Dermis microvascular lymphatic vessel endothelial cell (primary cell): ENCODE results near the gene CEP72. TPM values are rescaled to one million over a fixed set of nuclear protein-coding genes. Genes with fewer than 3 reads are reported as not detected.
"Not testable (repeated sequence)": the region's sequence is repeated elsewhere in the genome, so short reads cannot be mapped to it uniquely, and the experiment has no call there.

ENCODE experiments used
- DNase-seq, 2 donors: peaks; one replicate each; pipeline versions ENCODE4 v3.0.0 to v3.0.0-alpha.2; 2010; ENCODE audit warnings: low read depth in 2 of 2
- total RNA-seq: library from RNA; depleted of rRNA; stranded (reverse); fragments of >200 nt; gene quantifications from 2 replicates; pipeline ENCODE4 v1.2.1, GENCODE V29; 2014

Gene CEP72, protein sequence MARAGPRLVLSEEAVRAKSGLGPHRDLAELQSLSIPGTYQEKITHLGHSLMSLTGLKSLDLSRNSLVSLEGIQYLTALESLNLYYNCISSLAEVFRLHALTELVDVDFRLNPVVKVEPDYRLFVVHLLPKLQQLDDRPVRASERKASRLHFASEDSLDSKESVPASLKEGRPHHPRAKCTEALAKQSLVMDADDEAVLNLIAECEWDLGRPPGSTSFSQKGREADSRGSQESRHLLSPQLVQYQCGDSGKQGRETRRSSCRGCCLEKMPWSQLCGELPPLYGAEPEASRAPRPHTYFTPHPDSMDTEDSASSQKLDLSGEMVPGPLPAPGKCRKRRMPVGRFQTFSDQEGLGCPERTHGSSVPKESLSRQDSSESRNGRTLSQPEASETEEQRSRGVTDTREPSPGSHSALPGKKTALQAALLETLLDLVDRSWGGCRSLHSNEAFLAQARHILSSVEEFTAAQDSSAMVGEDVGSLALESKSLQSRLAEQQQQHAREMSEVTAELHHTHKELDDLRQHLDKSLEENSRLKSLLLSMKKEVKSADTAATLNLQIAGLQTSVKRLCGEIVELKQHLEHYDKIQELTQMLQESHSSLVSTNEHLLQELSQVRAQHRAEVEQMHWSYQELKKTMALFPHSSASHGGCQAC
- 2.1 and 2.4 TPM in 2 replicates for total RNA-seq

DNA sequence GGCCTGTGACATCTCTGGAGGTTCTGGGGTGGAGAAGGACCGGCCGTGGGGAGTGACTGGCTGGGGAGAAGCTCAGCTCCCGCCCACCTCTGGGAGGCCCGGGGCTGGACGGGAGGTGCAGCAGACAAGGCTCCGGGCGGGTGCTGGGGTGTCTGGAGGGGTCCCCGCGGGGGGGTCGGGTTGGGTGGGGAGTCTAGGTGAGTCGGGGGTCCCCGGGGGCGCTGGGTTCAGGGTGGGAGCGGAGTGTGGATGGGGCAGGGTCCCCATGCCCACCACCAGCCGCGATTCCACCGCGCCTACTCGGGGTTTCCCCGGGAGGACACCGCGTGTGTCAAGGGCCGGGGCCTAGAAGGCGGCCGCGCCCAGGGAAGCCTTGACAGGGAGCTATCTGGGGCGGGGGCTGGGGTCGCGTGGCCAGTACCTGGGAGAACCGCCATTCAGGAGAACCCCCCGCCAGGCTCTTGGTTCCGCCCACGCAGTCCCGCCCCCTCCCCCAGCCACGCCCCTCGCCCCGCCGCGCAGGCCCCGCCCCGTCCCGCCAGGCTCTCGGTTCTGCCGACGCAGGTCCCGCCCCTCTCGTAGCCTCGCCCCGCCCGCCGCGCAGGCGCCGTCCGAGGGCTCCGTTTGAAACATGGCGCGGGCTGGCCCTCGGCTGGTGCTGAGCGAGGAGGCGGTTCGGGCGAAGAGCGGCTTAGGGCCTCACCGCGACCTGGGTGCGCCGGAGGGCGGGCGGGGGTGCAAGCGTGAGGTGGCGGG, at the start of gene CEP72:
Gene CEP72, plus strand, starts transcription at position 610 of the 756 bp plus-strand sequence. Its CDS starts 22 bp downstream, at position 632.
- DNase-seq: peak; percentile 59 to 87

DNA sequence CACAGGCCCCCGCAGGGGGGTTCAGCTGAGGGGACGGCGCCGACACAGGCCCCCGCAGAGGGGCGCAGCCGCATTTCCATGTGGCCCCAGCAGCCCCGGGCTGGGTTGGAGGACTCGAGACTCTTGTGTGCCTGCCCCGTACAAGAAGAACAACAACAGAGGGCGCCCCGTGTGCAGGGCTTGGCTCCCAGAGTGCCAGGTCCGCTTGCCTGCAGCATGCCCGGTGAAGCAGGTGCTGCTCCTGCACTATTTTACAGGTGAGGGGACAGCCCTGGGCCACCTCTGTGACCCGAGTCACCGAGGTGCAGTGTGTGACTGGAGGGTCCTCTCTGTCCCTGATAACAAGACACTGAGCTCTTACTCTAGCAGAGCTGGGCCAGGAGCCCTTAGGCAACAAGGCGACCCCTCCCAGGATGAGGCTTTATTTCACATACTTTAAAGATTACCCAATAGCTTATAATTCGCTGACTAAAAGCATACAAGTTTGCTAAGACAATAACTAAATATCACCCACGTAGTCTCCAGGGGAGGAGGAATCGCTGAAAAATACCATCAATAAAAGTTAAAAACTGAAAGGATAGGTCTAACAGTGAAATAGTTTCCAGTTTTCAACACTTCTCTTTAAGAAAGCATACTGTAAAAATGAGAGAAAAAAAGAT, 46.2 kb upstream of the CEP72 start:
- no peak for DNase-seq

DNA sequence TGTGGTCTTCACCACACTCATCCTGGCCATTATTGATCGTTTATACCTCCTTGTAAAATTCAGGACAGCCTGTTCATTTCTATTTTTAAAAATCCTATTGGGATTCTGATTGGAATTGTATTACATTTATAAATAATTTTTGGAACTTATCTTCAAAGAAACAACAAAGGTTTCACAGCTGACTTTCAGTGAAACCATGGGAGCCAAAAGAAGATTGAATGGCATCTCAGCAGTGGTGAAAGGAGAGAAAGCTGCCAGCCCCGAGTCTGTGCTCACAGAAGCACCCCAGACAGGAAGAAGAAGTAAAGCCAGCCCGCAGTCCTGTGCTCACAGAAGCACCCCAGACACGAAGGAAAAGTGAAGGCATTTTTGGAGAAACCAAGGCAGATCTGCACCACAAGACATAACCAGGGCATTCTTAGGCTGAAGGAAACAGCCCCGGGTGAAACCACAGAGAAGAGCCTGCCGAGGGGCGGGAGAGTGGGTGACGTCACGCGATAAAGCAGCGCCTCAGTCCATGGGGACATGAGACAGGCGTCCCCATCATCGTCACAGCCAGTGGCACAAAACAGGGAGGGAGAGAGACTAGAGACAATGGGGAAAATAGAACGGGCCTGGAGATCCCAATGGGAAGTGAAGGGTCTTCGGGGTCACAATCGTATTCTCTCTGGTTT, 45.4 kb upstream of the CEP72 start:
- no peak for DNase-seq

DNA sequence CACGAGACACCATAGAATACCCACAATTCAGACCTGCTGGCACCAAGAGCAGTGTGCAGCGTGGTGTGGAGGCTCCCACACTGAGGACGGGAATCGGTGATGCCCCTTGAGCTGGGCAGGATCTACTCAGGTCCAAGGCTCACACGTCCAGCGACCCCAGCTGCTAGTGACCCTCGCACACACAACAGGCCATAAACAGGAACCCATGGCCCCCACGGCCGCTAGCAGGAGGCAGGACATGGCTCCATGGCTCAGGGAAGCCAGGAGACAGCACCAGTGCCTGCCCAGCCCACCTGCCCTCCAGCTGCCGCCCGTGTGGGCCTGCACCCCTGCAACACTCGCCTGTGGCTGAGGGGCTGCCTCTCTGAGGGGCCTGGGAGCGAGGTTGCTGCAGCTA, 44.5 kb upstream of the CEP72 start:
- DNase-seq: no peak

DNA sequence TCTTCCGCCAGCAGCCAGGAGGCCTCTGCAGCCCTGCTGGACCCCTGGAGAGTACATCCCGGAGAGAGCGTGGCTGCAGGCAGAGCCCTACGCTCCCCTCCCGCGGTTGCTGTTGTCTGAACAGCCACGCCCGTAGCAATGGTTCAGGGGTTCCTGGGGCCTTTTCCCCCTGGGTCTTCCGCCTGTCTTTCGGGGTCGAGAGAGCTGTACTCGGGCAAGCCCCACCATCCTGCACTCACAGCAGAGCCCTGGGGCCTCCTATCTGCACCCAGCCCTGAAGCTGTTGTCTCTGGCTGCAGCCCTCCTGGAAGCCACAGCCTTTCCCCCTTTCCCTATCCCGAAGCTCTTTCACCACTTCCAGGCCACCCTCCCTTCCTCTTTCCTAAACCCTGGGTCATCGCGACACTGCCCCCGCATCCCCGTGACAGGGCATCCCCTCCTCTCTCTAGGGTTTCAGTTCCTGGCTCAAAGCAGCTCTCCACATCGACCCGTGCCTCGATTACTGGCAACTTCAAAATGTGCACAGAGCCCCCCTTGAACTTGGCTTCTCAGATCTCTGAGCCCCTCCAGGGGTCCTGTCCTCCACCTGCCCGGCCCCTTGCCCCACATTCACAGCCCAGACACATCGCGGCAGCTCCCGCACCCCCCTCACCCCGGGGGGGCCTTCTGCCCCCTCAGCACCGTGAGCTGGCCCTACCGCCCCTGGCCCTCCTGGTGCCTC, 43.9 kb upstream of the CEP72 start:
- no peak for DNase-seq

DNA sequence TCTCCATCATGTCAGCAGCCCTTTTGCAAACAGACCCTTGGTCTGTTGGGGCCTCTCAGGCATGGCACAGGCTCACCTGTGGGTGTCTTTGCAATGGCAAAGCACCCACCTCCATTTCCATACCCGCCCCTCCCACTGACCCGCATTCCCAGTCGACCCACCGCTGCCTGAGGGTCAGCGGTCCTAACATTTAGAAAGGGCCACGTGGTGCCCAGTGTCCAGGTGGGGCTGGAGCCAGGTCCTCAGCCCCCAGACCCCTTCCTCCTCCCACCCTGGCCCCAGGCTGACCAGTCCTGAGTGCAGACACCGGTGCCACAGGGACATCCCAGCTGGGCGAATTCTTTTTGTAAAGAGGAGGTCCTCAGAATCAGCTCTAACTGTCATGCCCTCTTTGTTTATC, 43.3 kb upstream of the CEP72 start:
- DNase-seq: no peak

DNA sequence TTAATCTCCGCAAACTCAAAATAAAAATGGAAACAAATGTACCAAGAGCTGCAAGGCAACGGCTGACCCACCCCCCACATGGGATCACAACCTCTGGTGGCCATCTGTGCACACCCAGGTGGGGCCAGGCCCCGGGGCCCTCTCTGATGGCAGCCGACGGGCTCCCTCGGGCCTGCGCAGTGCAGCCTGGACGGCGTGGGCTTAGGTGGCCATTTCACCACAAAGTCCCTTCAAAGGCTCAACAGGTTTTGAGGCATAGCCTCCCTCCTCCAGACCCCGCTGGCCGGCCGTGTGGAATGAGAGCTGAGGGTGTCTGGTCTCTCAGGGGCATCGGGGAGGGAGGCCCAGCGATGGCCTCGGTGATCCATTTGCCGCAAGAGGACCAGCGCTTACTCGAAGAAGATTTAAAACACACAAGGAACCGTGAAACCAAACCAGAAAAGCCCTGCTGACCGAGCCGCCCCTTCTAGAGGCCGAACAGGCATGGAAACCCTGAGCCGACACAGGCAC, 42.7 kb upstream of the CEP72 start:
- no peak for DNase-seq

DNA sequence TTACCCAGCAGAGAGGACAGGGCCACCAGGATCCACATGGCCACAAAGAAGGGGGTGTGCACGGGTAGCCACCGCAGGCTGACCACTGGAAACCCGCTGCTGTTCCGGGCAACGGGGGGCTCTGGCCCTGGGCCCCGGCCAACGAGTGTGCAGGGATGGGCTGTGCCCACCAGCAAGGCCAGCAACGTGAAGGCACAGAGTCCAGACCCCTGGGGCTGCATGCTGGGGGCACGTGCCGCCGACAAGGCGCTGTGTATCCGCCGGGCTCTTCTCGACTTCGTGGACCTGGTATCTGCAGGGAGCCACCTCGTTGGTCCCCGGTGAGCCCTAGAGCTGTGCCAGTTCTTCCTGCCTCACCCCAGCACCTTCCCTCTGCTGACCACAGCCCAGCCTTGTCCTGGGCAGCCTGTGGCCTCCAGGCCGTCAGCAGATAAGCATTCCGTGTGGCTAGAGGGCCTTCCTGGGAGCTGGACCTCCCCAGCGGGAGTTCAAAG, 42.2 kb upstream of the CEP72 start:
- no peak for DNase-seq

DNA sequence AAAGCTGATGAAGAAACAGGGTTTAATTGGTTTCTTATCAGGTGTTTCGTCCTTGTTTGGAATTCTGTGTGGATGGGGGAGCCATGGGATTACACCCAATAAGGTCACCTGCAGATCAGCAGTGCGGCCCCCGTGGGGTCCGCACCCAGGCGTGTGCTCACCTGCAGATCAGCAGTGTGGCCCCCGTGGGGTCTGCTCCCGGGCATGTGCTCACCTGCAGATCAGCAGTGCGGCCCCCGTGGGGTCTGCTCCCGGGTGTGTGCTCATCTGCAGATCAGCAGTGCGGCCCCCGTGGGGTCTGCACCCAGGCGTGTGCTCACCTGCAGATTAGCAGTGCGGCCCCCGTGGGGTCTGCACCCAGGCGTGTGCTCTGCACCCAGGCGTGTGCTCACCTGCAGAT, 41.7 kb upstream of the CEP72 start:
- no peak for DNase-seq

DNA sequence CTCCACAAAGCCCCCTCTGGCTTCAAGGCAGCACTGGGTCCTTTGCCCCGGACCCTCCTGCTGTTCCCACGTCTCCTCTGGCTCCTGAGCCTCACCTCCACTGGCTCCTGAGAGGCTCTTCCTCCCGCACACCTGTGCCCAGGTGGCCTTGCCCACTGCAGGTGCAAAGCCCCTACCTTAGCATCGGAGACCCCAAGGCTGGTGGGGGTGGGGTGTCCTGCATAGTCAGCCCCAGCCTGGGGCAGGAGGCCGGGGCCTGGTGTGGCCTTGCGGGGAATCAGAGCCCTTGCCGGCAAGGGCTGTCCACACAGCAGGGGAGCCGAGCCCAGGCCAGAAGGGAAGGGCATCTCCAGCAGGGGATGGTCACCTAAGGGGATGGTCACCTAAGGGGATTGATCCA, 41.3 kb upstream of the CEP72 start:
- DNase-seq: no peak

DNA sequence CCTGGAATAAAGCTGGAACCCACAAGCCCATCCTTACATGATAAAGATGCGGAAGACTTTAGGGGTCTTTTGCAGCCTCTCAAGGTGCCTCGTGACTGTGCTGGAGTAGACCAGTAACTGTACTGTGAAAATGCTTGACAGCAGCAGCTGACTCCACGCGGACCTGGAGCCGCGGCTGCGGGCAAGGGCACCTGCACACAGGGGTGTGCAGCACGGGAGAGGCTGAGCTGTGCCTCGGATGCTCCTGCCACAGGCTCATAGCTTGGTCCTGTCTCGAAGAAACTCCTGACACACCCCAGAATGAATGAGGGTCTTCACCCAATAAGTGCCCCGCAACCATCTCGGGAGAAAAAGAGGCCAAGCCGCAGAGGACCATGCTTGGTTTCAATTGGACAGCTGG, 40.3 kb upstream of the CEP72 start:
- no peak for DNase-seq

DNA sequence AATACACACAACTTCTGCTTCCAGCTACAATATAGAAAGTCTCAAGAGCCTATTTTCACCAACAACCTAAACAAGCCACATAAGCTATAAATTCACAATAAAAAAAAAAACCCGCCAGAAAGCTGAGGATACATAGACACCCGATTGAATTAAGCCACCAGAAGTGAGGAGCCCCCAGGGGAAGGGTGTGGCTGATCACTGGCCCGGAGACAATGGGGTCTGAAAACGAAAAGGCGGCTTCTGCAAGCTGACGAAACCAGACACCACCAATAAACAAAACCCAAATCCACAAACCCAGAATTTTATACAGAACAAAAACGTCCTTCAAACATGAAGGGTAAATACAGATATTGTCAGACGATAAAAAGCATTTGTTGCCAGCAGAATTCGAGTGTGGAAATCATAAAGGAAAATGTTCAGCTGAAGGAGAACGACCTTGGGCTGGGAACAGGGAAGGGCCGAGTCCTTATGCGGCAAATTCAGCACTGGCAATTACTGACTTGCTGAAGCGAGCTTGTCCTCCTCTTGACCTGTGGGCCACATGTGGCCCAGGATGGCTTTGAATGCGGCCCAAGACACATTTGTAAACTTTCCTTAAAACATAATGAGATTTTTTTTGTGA, 39.6 kb upstream of the CEP72 start:
- no peak for DNase-seq

DNA sequence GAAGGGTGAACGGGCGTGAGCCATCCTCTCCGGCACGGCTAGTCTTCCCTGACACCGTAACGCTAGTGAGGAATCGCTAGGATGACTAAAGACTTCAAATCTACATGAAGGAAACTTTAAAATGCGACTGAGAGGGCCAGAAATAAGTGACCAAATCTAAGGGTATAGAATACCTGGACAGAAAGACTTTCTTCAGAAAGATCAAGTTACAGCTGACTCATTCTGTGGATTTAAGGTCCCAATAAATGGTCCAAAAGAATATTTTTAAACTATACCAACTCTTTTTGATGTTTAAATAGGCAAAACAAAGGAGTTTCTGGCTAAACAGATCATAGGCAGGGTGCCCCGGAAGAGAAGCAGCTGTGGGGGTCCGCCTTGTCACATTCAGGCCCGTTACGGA, 38.9 kb upstream of the CEP72 start:
- no peak for DNase-seq

DNA sequence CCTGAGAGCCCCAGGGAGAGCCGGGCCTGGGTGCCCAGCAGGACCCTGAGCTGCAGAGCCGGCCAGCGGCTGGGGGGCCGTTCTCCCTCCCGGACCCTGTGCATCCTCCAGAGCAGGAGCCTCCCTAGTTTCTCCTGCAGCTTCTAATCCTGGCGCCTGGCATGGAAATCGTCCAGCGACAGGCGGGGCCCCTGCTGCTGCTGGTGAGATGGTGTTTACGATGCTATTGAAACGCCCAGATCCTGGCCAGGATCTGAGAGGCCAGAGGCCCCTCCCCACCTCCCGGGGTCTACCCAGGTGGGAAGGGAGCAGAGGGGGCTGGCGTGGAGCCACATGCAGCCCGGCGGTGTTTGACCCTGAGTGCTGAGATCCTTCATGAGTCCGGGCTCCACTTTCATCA, 38.2 kb upstream of the CEP72 start:
- DNase-seq: no peak

DNA sequence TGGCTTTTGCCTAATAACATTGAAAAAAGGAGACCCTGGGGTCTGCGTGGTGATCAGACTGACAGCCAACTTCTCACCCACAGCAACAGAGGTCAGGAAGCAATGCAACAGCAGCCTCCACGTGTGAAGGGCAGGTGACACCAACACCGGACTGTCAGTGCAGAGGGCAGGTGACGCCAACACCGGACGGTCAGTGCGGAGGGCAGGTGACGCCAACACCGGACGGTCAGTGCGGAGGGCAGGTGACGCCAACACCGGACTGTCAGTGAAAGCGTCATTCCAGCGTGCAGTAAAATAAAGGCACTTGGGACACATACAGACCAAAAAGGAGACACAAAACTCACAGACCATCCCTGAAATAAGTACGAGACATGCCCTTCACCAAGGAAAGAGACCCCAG, 37.2 kb upstream of the CEP72 start:
- DNase-seq: no peak

DNA sequence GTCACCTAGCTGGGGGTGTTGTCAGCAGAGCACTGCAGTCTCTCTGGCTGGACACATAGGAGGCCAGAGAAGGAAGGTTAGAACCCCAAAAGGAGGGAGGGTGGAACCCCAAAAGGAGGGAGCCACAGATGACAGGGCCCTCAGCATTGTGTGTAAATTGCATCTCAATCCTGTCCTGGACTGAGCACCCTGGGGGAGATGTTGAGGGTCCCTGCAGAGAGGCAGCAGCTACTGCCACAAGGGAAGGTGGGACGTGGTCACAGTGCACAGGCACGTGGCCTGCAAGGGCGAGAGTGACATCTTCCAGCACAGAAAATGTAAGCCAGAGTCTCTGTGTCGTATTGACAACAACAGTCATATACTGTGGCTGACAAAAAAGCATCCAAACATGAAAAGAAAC, 36.5 kb upstream of the CEP72 start:
- no peak for DNase-seq

DNA sequence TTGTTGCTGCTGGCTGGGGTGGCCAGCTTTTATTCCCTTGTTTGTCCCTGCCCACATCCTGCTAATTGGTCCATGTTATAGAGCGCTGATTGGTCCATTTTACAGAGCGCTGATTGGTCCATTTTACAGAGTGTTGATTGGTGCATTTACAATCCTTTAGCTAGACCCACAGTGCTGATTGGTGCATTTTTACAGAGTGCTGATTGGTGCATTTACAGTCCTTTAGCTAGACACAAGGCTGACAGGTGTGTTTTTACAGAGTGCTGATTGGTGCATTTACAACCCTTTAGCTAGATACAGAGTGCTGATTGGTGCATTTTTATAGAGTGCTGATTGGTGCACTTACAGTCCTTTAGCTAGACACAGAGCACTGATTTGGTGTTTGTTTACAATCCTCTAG, 34.9 kb upstream of the CEP72 start:
- DNase-seq: not testable (repeated sequence)

DNA sequence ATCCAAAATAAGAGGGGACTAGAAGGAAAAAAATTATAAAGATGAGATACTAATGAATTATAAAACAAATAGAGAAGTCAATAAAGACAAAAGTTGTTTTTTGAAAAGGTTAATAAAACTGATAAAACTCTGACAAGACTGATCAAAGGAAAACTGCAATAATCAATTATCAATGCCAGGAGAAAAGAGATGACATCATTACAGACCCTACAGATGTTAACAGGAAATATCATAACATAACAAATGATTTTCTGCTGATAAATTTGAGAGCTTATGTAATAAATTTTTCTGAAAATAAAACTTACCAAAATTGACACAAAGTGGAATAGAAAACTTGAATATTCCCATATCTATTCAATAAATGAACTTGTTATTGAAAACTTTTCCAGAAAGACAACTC, 34.3 kb upstream of the CEP72 start:
- no peak for DNase-seq

DNA sequence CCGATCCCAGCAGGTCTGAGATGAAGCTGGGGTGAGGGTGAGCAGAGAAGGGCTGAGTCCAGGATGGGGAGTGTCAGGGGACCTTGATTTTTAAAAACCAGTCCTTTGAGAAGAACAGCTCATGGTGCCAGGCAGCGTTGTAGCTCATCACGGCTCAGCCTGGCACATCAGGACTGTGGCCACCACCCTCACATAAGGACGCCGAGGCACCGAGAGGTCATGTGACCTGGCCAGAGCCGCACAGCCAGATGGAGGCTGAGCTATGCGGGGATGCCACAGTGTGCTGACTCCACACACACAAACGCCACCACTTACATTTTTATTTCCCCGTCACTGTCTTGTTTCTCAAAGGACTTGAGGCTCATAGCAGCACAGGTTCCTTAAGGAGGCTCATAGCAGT, 32.9 kb upstream of the CEP72 start:
- no peak for DNase-seq
